ENCODE data around the gene PAX4. TPM values are rescaled to one million over a fixed set of nuclear protein-coding genes. Genes with fewer than 3 reads are reported as not detected.

Gene PAX4
- polyA plus RNA-seq, 1 of the 3 experiments (the other 2 are of a cell fraction) = not detected

- WGBS (ENCODE audit: low lambda C conversion rate) = 5% methylated on average over 1 of the region's 1 CpG
- H3K9me2 ChIP-seq = no peaks in the 10 kb centered on the region
- POLR2A ChIA-PET = no interaction called here
Measured at GRCh38 chr7:127612263-127612662, 5.7 kb downstream of the PAX4 start.

GRCh38 chr7:127609297-127609696 lies 8.6 kb downstream of the PAX4 start:
- no peak overlapping the region for H3K4me2 ChIP-seq
- no peaks in the 10 kb centered on the region for H3K9me2 ChIP-seq
- no peaks in the 10 kb centered on the region for H3F3A ChIP-seq (replicated peaks; ENCODE audit: insufficient read depth)
- no peaks in the 10 kb centered on the region for H3K9me3 ChIP-seq
- H3K4me3 ChIP-seq (ENCODE audit: low read depth in 2 of 2, low read length in 1 of 2) = no peak overlapping the region
- WGBS (ENCODE audit: low lambda C conversion rate) = 30% methylated on average over 4 of the region's 6 CpGs
- H3K4me1 ChIP-seq (ENCODE audit: control insufficient read depth in 1 of 2, insufficient read depth in 2 of 2, low read depth in 1 of 2, low read length in 1 of 2) = no peaks in the 10 kb centered on the region
- H3K27ac ChIP-seq (ENCODE audit: low read depth in 2 of 2, low read length in 1 of 2) = no peak overlapping the region
- H3K79me2 ChIP-seq (ENCODE audit: insufficient read depth) = no peaks in the 10 kb centered on the region
- H2AFZ ChIP-seq (ENCODE audit: low read depth) = no peak overlapping the region
- DNase-seq = no peak
- H3K27me3 ChIP-seq (ENCODE audit: insufficient read depth) = peaks cover 10% of the 10 kb centered on the region
- POLR2A ChIA-PET = interaction anchor here (0.6 kb wide), 1 partner anchor 527 kb away, joined by 3 read pairs; no protein-coding TSS in a partner anchor
- no peaks in the 10 kb centered on the region for H4K20me1 ChIP-seq (ENCODE audit: insufficient read depth)
- CTCF ChIA-PET = interaction anchor here (0.7 to 1.1 kb wide), 3 partner anchors 19 to 600 kb away, joined by 3 read pairs; no protein-coding TSS in a partner anchor
- H3K9ac ChIP-seq = no peak overlapping the region
- H3K36me3 ChIP-seq (replicated peaks in 1 of 2; ENCODE audit: control insufficient read depth in 1 of 2, insufficient read depth in 2 of 2, low read length in 1 of 2) = no peaks in the 10 kb centered on the region
- no peak for TF ChIP-seq IRF3 (IDR thresholded peaks at IDR 0.05; ENCODE audit: low read depth, low read length)
- no peak for TF ChIP-seq USF2 (IDR thresholded peaks at IDR 0.05; ENCODE audit: borderline replicate concordance, low read depth, low read length)
- TF ChIP-seq MAX (IDR thresholded peaks at IDR 0.05; ENCODE audit: low read depth) = no peak
- TF ChIP-seq TAF1 (IDR thresholded peaks at IDR 0.05; ENCODE audit: borderline replicate concordance, low read depth, low read length) = no peak
- TF ChIP-seq ZBTB33 (IDR thresholded peaks at IDR 0.05; ENCODE audit: borderline replicate concordance, low read depth) = no peak
- TF ChIP-seq RCOR1 (IDR thresholded peaks at IDR 0.05; ENCODE audit: low read length) = no peak
- TF ChIP-seq NFIC (IDR thresholded peaks at IDR 0.05; ENCODE audit: borderline replicate concordance) = no peak
- no peak for TF ChIP-seq MEF2A (IDR thresholded peaks at IDR 0.05; ENCODE audit: borderline replicate concordance, low read depth)
- TF ChIP-seq FOXJ3 (CRISPR knock-in tag; IDR thresholded peaks at IDR 0.05) = no peak
- TF ChIP-seq GATA2 (CRISPR knock-in tag; IDR thresholded peaks at IDR 0.05) = no peak
- TF ChIP-seq YY1 (IDR thresholded peaks at IDR 0.05; ENCODE audit: low read depth) = no peak
- no peak for TF ChIP-seq FOXM1 (IDR thresholded peaks at IDR 0.05; ENCODE audit: low read depth)
- no peak for TF ChIP-seq TCF12 (IDR thresholded peaks at IDR 0.05)
- no peak for TF ChIP-seq PBX3 (IDR thresholded peaks at IDR 0.05)

More at GRCh38 chr7:127612263-127612662, 5.7 kb downstream of the PAX4 start:
- H3K27me3 ChIP-seq (ENCODE audit: insufficient read depth) = peaks cover 40% of the 10 kb centered on the region
- H3K4me2 ChIP-seq = no peak overlapping the region
- DNase-seq = no peak
- H3K4me3 ChIP-seq (ENCODE audit: low read depth in 2 of 2, low read length in 1 of 2) = no peak overlapping the region
- no peaks in the 10 kb centered on the region for H3K4me1 ChIP-seq (ENCODE audit: control insufficient read depth in 1 of 2, insufficient read depth in 2 of 2, low read depth in 1 of 2, low read length in 1 of 2)
- no peaks in the 10 kb centered on the region for H3K9me3 ChIP-seq
- no peaks in the 10 kb centered on the region for H3K36me3 ChIP-seq (replicated peaks in 1 of 2; ENCODE audit: control insufficient read depth in 1 of 2, insufficient read depth in 2 of 2, low read length in 1 of 2)
- H3F3A ChIP-seq (replicated peaks; ENCODE audit: insufficient read depth) = no peaks in the 10 kb centered on the region
- H3K9ac ChIP-seq = no peak overlapping the region
- H4K20me1 ChIP-seq (ENCODE audit: insufficient read depth) = no peaks in the 10 kb centered on the region
- TF ChIP-seq IRF3 (IDR thresholded peaks at IDR 0.05; ENCODE audit: low read depth, low read length) = no peak
- no peak for TF ChIP-seq USF2 (IDR thresholded peaks at IDR 0.05; ENCODE audit: borderline replicate concordance, low read depth, low read length)
- TF ChIP-seq NFIC (IDR thresholded peaks at IDR 0.05; ENCODE audit: borderline replicate concordance) = no peak
- no peak for TF ChIP-seq RXRA (IDR thresholded peaks at IDR 0.05; ENCODE audit: borderline replicate concordance, low read depth)
- no peak for TF ChIP-seq FOSL2 (IDR thresholded peaks at IDR 0.05; ENCODE audit: borderline replicate concordance, low read depth)
- TF ChIP-seq SIN3A (IDR thresholded peaks at IDR 0.05; ENCODE audit: borderline replicate concordance, low read depth, low read length) = no peak
- no peak for TF ChIP-seq NRF1 (IDR thresholded peaks at IDR 0.05; ENCODE audit: low read depth, low read length)
- no peak for TF ChIP-seq FOXJ3 (CRISPR knock-in tag; IDR thresholded peaks at IDR 0.05)
- no peak for TF ChIP-seq POLR2AphosphoS5 (IDR thresholded peaks at IDR 0.05; ENCODE audit: low read depth, low read length)
- H2AFZ ChIP-seq (ENCODE audit: low read depth) = no peak overlapping the region
- H3K27ac ChIP-seq (ENCODE audit: low read depth in 2 of 2, low read length in 1 of 2) = no peak overlapping the region
- no peaks in the 10 kb centered on the region for H3K79me2 ChIP-seq (ENCODE audit: insufficient read depth)
- CTCF ChIA-PET = no interaction called here
